HPDE6-E6E7 (cell line): Measurements from ENCODE around the gene PSMA2.

Source experiments
- DNase-seq: peaks from one replicate; pipeline ENCODE4 v3.0.0; 2011; ENCODE audit warnings: missing footprints; ENCODE audit errors: extremely low spot score

Gene PSMA2

DNA sequence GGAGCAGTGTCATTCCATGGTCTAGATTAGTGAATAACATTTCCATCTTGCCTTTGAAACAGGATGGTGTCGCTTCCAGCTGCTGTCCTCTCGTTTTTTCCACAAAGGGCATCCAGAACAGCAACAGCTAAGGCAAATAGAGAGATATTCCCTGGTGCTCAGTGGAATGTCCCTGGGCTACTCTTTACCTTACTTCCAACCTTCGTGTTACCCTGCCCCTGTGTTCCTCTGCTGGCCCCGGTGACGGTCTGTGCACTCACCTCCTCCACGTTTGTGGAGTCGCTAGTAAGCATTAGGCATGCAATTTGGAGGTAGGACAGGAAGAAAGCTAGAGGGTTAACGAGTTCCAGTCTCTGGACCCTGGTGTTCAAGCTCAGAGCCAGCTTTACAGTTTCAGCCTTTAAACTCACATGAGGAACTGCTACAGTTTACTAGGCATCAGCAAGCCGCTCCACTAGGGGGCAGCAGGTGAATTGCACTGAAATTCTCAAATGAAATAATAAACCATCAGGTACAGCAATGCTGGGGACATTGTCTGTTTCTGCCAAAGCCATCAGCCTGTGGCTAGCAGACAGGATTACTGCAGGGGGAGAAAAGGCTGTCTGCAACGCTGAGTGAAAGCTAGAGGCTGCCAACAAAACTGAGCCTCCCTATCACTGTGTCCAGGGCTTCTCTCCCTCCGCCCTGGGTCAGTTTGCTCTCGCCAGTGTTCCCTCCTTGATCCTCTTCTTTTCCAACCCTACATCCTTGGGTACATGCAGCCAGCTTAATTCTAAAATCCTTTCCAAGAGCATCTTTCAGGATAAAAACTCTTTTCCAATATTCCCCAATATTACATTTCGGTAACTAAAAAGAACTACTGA is 9.2 kb upstream of the PSMA2 start:
- peak; percentile 53 for DNase-seq

GRCh38 chr7:42939457-42940240 is 7.7 kb upstream of the PSMA2 start:
- DNase-seq, result no peak

GRCh38 chr7:42935861-42936260 is 3.9 kb upstream of the PSMA2 start:
- DNase-seq, result no peak

- DNase-seq, result no peak
Measured at GRCh38 chr7:42934291-42934690, 2.3 kb upstream of the PSMA2 start.

- DNase-seq, result no peak
Measured at GRCh38 chr7:42932811-42933591, 1.0 kb upstream of the PSMA2 start.

DNA sequence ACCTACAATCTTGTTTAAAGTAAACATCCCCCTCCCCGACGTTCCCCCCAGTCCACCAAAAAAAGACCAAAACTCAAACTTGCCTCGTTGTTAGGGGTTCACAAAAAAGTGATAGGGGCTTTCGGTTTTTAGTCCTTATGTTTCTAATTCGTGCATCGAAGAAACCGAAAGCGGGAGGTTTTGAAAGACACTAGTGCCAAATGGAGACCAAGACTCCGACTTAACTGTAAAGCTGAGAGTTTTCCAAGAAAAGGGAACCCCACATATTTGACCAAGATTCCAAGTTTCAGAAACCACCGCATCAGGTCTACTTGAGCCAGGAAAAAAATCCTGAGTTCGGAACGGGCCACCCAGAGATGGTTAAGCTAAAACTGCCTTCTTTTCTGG is 534 bp downstream of the PSMA2 start:
- no peak for DNase-seq

DNA sequence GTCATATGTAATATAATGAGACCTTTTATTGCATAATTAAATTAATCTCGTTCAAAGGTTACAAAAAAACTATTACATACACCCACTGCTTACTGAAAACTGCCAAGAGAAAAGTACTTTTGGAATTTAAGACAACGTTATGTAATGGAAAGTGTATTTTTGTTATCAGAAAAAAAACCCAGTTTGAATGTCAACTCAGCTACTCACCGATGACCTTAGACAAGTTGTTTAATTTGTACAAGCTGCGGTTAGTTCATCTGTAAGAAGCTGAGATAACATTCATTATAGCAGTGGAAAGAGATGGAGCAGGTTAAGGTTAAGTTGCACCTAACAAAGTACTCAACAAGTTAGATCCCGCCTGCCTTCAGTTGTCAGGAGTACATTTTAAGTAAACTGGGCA is 1.1 kb downstream of the PSMA2 start:
- DNase-seq, result no peak

DNA sequence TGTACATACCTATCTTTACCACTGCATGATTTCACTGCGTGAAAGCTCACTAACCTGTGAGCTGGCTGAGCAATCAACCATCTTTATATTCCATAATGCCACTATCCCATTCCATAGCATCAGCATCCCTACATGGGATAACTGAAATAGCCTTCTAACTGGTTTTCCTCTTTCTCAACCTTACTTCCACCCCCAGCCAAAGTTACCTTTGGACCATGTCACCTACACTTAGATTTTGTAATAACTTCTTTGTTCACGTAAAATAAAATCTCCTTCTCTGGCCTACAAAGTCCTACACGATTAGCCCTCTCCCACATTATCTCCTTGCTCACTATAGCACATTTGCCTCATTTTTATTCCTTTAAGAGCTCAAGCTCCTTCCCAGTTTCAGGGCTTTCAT is 2.5 kb downstream of the PSMA2 start:
- DNase-seq, result no peak

- DNase-seq, result no peak
Measured at GRCh38 chr7:42928754-42929153, 3.2 kb downstream of the PSMA2 start.

DNA sequence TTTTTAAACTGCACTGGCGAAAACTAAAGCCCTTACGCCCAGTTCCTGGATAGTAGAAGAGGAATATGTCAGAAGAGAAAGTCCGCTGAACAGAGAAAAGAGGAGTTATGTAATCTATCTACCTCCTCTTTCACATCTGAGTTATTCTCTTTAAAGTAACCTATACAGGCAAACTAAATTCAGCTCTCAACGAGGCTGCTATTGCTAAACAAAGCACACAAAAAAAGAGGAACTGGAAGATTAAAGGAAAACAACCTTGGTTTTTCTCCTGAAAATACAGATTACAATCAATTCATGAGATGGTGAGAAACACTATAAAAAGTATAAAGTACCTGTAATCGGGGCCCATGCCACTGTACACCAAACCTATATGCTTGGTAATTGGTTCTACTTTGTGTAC is 5.8 kb downstream of the PSMA2 start:
- no peak for DNase-seq

GRCh38 chr7:42925630-42926029 is 6.3 kb downstream of the PSMA2 start:
- no peak for DNase-seq

DNA sequence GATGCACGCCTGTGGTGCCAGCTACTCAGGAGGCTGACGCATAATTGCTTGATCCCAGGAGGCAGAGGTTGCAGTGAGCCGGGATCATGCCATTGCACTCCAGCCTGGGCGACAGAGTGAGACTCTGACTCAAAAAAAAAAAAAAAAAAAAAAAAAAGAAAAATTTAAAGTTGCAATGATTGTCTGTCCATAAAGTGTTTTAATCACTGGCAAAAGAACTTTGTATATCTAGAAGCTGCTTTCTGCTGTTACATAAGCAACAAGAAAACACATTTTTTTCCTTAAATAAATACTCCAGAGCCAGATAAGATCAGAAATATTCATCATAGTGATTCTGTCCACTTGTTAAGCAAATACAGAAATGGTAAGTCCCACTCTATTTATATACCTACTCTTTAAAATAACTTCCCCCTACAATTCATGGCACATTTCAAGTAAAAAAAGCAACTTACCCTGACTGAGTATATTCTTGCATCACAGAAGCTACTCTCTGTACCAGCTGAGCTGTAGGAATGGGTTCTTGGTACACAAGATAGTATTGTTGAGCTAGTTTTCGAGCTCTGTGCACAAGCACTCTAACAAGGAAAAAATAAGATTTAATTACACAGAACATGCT is 7.6 kb downstream of the PSMA2 start:
- no peak for DNase-seq

DNA sequence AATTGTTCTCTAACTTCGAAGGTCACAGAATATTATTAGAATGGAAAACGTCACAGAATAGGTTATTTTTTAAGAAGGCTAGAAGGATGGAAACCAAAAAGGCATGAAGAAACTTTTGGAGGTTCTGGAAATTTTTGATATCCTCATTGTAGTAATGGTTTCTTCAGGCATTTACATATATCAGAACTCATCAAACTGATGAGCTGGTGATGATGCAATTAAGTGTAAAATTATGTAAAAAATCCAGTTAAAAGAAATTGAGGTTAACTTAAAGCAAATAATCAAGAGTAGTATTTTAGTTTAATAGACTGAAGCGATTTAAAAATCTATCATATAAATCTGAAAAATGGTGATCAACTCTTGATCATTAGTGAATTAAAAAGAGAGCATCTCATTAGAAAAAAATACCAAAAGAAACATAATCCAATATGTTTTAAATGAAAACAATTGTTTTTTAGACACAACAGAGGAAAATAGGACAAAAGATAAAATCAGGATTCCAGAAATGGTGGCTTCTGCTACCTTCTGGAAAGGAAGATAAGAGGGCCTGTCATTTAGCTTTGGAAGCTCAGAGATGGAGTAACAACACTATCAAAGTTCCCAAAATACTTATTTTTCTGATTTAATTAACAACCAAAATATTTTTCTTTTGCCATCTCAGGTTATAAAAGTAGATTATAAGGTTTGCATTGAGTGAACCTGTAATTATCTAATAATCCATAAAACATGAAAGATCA is 9.8 kb downstream of the PSMA2 start:
- no peak for DNase-seq

DNA sequence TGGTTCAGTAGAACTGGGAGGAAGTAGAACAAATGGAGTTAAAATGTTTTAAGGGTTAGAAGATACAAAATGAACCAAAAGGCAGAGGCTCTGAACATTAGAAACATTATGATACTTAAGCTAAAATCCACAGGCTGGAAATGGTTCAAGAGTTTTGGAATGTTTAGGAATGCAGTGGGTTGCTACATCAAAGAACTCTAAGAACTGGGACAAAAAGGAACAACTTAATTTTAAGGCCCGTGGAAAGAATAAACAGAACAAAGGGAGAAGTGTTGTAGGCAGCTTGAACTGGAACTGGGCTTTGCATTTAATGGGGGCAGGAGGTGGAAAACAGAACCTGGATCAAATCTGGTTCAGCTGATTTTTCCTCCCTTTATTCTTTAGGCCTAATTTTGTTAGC is 16.6 kb downstream of the PSMA2 start:
- DNase-seq, result no peak

GRCh38 chr7:42914421-42915045 is 17.4 kb downstream of the PSMA2 start:
- no peak for DNase-seq

DNA sequence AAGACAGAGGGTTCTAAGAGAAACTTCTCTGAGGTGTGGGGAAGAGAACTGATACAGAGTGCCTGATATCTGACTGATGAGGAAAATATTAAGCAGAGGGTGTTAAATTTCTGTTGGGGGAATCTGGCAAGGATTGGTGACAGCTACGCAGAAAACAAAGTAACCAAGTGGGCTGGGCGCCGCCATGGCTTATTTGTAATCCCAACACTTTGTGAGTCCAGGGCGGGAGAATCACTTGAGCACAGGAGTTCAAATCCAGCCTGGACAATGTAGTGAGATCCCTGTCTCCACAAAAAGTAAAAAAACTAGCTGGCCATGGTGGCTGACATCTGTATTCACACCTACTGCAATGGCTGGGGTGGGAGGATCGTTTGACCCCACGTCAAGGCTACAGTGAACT is 18.0 kb downstream of the PSMA2 start:
- no peak for DNase-seq

- DNase-seq, result no peak
Measured at GRCh38 chr7:42913591-42913990, 18.4 kb downstream of the PSMA2 start.

GRCh38 chr7:42911454-42912447 is 20.2 kb downstream of the PSMA2 start, which contains the start of gene C7orf25:
Gene C7orf25, minus strand, starts transcription at chr7:42912070. Its CDS starts 1,170 bp downstream, at chr7:42910900.
- DNase-seq, result peak; percentile 81

GRCh38 chr7:42910306-42910705 is 21.7 kb downstream of the PSMA2 start:
- DNase-seq, result no peak
